Stomach smooth muscle (tissue), 2 donors: ENCODE results near the gene ACAN.

Source experiments
- H3K27ac ChIP-seq: one replicate; pipeline ENCODE4 v1.7.0; 2013; ENCODE audit warnings: mild to moderate bottlenecking, low read length, inconsistent platforms
- H3K27me3 ChIP-seq, 2 donors: one replicate each; pipeline ENCODE4 v1.7.0; 2013; ENCODE audit warnings: low read length in 2 of 2; ENCODE audit not compliant: insufficient read depth in 2 of 2, control insufficient read depth in 1 of 2
- H3K36me3 ChIP-seq, 2 donors: one replicate each; pipeline ENCODE4 v1.7.0; 2013; ENCODE audit warnings: low read length in 2 of 2; ENCODE audit not compliant: control insufficient read depth in 2 of 2, insufficient read depth in 2 of 2
- H3K4me1 ChIP-seq: one replicate; pipeline ENCODE4 v1.7.0; 2013; ENCODE audit warnings: low read length; ENCODE audit not compliant: control insufficient read depth, insufficient read depth
- H3K4me3 ChIP-seq, 2 donors: one replicate each; pipeline ENCODE4 v1.7.0; 2013; ENCODE audit warnings: low read length in 2 of 2
- H3K9ac ChIP-seq, 2 donors: one replicate each; pipeline ENCODE4 v1.7.0; 2013; ENCODE audit warnings: low read length in 2 of 2, mild to moderate bottlenecking in 1 of 2
- H3K9me3 ChIP-seq, 2 donors: one replicate each; pipeline ENCODE4 v1.7.0; 2013; ENCODE audit warnings: low read length in 2 of 2; ENCODE audit not compliant: control insufficient read depth in 2 of 2
- donor health status: healthy.
- donor health status: Pancreatic carcinoma.

ACAN gene

DNA sequence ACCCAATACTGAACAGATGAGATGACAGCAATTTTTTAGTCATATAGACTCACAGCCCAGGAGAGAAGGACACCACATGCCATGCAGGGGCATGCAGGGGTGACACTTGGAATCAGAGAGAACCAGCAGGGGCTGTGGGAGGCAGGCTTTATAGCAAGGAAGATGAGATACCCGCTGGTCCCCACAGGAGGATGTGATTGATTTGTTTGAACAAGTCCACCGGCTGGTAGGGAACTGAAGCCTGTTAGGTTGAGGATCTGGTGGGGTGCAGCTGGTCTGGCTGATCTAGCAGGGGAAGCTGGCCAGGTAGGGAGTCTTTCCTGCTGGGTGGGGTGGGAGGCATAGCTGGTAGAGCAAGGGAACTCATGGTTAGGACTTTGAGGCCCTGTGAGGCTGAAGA, 18.0 kb upstream of the ACAN start:
- H3K27ac ChIP-seq, result no peak overlapping the region
- no peak overlapping the region for H3K4me3 ChIP-seq
- H3K9me3 ChIP-seq, result peaks cover 3 to 4% of the 10 kb centered on the region in 2 donors
- H3K36me3 ChIP-seq, result no peaks in the 10 kb centered on the region
- H3K4me1 ChIP-seq, result no peaks in the 10 kb centered on the region
- H3K9ac ChIP-seq, result no peak overlapping the region
- H3K27me3 ChIP-seq, result no peaks in the 10 kb centered on the region

DNA sequence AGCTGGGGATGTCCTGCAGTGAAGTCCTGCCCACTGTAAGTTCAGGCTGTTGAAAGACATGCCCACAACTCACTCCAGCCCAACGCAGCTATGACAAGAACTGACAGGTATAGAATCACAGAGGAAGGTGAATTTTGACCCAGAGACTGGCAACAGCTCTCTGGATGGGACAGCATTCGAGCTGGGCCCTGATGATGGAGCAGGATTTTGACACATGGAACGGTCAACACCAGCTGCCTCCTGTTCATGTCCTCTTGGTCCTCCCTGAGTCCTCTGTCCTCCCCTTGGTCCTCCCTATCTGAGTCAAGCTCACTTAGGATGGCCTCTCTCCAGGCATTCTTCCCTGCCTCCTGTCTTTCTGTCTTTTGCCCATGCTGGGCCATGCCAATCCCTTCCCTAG, 15.2 kb upstream of the ACAN start:
- H3K9me3 ChIP-seq, result peaks cover 3 to 4% of the 10 kb centered on the region in 2 donors
- peaks cover 5 to 7% of the 10 kb centered on the region in 2 donors for H3K27me3 ChIP-seq
- H3K36me3 ChIP-seq, result no peaks in the 10 kb centered on the region
- H3K4me1 ChIP-seq, result no peaks in the 10 kb centered on the region
- H3K9ac ChIP-seq, result no peak overlapping the region
- H3K4me3 ChIP-seq, result no peak overlapping the region
- H3K27ac ChIP-seq, result no peak overlapping the region

DNA sequence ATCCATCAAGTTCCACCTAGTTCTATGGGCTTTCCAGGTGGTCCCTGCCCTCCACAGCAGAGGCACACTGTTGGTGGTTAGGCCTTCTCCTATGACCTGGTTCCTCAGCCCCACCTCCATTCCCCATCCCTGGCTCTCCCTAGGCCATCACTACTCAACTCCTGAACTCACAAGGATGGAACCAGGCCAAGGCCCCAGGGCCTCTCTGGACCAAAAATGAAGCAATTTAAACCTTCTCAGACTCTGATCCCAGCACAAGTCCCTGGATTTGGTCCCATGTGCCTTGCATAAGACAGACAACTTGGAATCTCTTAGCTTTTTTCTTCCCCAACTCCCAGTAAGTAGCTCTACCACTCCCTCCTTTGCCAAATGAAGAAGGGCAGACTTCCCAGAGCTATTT, 14.4 kb upstream of the ACAN start:
- Histone ChIP-seq H3K9me3 (peaks cover 3 to 4% of the 10 kb centered on the region in 2 donors), H3K36me3 (no peaks in the 10 kb centered on the region), H3K9ac (no peak overlapping the region), H3K27me3 (peaks cover 8 to 10% of the 10 kb centered on the region in 2 donors), H3K27ac (no peak overlapping the region), H3K4me3 (no peak overlapping the region), H3K4me1 (no peaks in the 10 kb centered on the region)

DNA sequence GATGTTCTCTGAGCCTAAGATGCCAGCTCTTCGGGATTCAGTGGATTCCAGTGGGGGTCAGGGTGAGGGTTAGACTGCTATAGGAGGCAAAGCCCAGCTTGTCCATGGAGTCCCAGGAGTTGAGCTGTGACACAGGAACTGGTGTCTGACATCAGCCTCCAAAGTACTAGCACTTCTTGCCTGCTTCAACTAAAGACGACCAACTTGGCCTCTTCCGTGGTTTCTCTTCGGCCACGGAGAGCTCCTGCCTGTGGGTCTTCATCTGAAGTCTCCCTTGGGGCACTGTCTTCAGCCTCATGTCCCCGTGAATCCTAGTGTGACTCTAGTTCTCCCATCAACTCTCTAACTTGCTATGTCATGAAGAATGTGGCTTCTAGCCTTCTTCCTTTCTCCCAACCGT, 12.8 kb upstream of the ACAN start:
- Histone ChIP-seq H3K4me3 (no peak overlapping the region), H3K9ac (no peak overlapping the region), H3K36me3 (no peaks in the 10 kb centered on the region), H3K9me3 (peaks cover 3 to 4% of the 10 kb centered on the region in 2 donors), H3K27ac (no peak overlapping the region), H3K27me3 (peaks cover 11 to 13% of the 10 kb centered on the region in 2 donors), H3K4me1 (no peaks in the 10 kb centered on the region)

DNA sequence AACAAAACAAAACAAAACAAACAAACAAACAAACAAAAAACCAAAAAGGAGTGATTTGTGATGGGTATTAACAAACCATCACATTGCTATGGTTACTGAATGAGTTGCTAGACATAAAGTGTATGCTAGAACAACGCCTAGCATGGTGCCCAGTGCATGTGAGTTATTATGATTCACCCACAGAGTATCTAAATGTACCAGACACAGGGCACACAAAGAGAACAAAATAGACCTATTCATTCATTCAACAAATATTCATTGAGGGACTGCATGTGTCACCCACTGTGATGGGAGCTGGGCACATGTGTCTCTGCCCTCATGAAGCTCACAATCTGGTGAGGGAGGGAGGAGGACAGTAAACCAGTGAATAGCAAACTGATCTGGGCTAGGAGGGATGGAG, 11.6 kb upstream of the ACAN start:
- H3K4me3 ChIP-seq, result no peak overlapping the region
- H3K36me3 ChIP-seq, result no peaks in the 10 kb centered on the region
- no peak overlapping the region for H3K27ac ChIP-seq
- no peak overlapping the region for H3K9ac ChIP-seq
- H3K4me1 ChIP-seq, result no peaks in the 10 kb centered on the region
- peaks cover 3 to 4% of the 10 kb centered on the region in 2 donors for H3K9me3 ChIP-seq
- peaks cover 11 to 17% of the 10 kb centered on the region in 2 donors for H3K27me3 ChIP-seq

DNA sequence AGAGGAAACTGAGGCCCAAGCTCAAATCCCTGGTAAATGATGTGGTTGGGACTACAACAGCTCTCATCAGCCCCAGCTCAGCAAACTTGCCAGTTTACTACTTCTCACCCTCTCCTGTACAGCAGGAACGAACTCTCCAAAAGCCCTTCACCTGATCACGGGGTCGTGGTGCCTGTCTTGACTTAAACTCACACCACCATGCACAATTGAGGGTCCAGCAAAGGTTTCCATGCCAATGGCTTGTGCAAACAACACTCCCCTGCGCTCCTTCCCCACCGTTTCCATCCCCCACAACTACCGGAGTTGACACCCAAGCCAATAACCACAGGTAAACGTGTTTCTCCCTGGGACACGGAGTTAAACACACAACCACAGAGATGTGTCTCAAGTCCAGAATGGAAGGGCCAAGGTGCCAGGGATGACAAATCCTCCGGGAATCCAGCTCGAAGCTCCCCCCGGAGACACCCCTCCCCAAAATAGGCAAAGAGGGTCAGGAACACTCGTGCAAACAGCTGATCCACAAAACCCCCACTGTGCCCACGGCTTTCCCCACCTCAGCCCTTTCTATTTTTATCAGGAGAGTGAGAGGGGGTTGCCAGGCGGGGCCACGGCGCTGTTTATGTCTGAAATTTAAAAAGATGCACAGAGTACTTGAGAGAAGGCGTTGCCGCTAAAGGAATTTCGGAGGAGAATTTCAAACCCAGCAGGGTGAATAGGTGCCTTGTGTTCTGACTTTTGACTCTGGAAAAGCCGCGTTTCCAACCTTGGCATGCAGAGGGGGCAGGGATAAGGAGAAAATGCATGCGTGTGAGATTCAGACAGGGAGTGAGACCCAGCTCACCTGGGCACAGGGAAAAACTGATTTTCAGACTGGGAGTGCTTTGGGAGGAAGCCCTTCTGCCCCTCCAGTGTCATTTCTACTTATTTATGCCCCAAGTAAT, 10.6 kb upstream of the ACAN start:
- no peak overlapping the region for H3K27ac ChIP-seq
- H3K4me1 ChIP-seq, result no peaks in the 10 kb centered on the region
- H3K9me3 ChIP-seq, result no peaks in the 10 kb centered on the region
- H3K36me3 ChIP-seq, result no peaks in the 10 kb centered on the region
- H3K4me3 ChIP-seq, result no peak overlapping the region
- H3K27me3 ChIP-seq, result peaks cover 11 to 17% of the 10 kb centered on the region in 2 donors
- H3K9ac ChIP-seq, result no peak overlapping the region

DNA sequence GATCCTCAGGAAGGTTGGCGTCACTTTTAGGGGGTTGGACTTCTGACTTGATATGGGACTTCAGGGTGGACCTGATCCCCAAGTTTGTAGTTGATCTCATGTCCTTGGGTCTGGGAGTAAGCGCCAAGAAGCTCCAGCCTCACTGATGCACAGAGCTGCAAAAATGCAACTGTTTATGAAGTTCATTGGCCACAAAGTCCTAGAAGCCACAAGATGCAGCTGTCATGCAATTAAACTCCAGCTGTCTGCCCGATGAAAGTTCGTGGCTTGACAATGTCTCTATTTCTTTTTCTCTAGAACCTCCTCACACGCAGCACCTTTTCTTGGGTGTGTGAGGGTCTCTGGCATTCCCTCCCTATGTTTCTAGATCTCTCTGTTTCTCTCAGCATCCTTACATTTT, 9.2 kb upstream of the ACAN start:
- peaks cover 13 to 17% of the 10 kb centered on the region in 2 donors for H3K27me3 ChIP-seq

DNA sequence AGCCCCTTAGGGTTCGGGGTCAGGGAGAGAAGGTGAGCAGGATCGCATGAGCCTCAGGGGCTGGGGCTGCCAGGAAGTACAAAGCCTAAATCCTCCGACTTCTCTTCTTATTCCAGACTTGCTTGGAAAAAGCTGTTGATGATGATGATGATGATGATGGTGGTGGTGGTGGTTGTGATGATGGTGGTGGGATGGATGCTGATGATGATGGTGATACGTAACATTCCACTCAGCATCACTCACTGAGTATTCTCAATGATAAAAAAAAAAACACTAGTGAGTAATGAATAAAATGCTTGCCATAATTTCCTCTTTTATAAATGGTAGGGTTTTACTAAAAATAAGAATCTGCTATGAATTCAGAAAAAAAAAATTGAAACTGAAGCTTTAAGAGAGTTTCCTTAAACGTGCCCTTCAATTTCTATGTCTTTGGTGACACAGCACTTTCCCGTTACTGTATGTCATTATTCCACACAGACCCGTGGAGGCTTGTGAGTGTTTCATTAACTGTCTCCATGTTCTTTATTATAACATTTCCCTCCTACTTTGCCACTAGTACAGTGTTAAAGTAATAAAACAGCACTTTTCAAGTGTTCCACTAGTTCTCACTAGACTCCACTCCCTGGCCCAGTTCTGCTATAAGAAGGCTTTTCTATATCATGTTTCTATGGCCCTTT, 5.4 kb upstream of the ACAN start:
- H3K9ac ChIP-seq, result no peak overlapping the region
- no peaks in the 10 kb centered on the region for H3K9me3 ChIP-seq
- H3K4me1 ChIP-seq, result no peaks in the 10 kb centered on the region
- no peaks in the 10 kb centered on the region for H3K36me3 ChIP-seq
- H3K27ac ChIP-seq, result no peak overlapping the region
- peaks cover 26 to 28% of the 10 kb centered on the region in 2 donors for H3K27me3 ChIP-seq
- H3K4me3 ChIP-seq, result no peak overlapping the region

More for the DNA sequence above, 9.2 kb upstream of the ACAN start:
- no peaks in the 10 kb centered on the region for H3K9me3 ChIP-seq
- no peak overlapping the region for H3K9ac ChIP-seq
- H3K4me1 ChIP-seq, result no peaks in the 10 kb centered on the region
- H3K27ac ChIP-seq, result no peak overlapping the region
- no peak overlapping the region for H3K4me3 ChIP-seq
- no peaks in the 10 kb centered on the region for H3K36me3 ChIP-seq

DNA sequence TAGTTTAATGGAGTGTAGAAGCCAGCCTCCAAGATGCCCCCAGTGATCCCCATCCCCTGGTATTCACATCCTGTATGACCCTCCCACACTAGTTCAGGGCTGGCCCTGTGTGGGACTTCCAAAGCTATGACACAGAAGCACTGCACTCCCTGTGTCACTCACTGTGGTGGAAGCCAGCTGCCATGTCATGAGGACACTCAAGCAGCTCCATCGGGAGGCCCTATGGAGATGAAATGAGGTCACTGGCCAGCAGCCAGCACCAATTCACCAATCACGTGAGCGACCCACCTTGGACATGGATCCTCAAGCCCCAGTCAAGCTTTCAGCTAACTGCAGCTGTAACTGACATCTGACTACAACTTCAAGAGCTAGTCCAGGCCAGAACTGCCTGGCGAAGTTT, 3.9 kb upstream of the ACAN start:
- Histone ChIP-seq H3K36me3 (no peaks in the 10 kb centered on the region), H3K27ac (no peak overlapping the region), H3K9ac (no peak overlapping the region), H3K4me3 (no peak overlapping the region), H3K9me3 (no peaks in the 10 kb centered on the region), H3K27me3 (peaks cover 27 to 29% of the 10 kb centered on the region in 2 donors), H3K4me1 (peaks cover 3% of the 10 kb centered on the region)

DNA sequence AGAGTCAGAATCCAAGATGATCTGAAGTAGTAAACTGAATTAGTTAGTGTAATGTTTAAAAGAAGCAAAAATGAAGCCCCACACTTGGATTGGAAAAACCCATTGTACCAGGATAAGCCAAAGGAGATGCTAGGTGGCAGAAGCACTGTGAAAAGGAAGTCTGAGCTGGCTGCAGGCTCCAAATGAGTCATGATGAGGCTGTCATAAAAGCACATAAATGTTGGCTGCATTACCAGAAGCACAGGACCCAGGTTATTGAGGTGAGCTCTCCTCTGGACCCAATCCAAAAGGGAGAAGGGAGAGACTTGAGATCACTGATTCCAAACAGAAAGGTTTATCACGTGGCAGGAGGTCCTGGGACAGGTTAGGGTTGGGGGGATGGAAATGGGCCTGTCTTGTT, 3.2 kb upstream of the ACAN start:
- Histone ChIP-seq H3K9me3 (no peaks in the 10 kb centered on the region), H3K9ac (no peak overlapping the region), H3K4me1 (peaks cover 3% of the 10 kb centered on the region), H3K36me3 (no peaks in the 10 kb centered on the region), H3K4me3 (no peak overlapping the region), H3K27ac (no peak overlapping the region), H3K27me3 (peaks cover 28 to 29% of the 10 kb centered on the region in 2 donors)

DNA sequence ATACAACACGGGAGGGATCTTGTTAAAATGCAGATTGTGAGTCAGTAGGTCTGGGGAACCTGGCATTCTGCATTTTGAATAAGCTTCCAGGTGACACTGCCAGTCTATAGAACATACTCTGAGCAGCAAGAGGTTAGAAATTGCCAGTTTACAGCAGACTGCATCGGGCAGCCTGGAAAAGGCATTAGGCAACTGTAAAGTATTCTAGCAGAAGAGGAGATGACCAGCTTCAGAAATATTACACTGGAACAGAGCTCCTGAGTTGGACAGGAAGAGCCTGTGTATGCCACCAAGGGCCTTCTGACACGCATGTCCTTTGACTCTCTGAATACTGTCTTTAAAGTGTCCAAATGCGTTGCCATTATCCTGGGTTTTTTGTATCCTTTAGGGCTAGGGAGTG, 2.5 kb upstream of the ACAN start:
- Histone ChIP-seq H3K9ac (no peak overlapping the region), H3K4me3 (no peak overlapping the region), H3K27ac (no peak overlapping the region), H3K36me3 (no peaks in the 10 kb centered on the region), H3K27me3 (peaks cover 29 to 30% of the 10 kb centered on the region in 2 donors), H3K9me3 (no peaks in the 10 kb centered on the region), H3K4me1 (peaks cover 3% of the 10 kb centered on the region)
